Measurements from ENCODE around the gene NAGPA. TPM values are rescaled to one million over a fixed set of nuclear protein-coding genes. Genes with fewer than 3 reads are reported as not detected.

Gene NAGPA
- total RNA-seq, 1 donor from 2014 or later: 5.5 TPM

GRCh38 chr16:4984174-4984990 lies 49.4 kb downstream of the NAGPA start:
- intact Hi-C loops (cut with DNase I): no loop called here
- DNase-seq (ENCODE audit: low spot score): no peak

- intact Hi-C loops (cut with DNase I): no loop called here
- DNase-seq (ENCODE audit: low spot score): peak; percentile 83
Measured at GRCh38 chr16:4982056-4982867, 51.5 kb downstream of the NAGPA start.

- intact Hi-C loops (cut with DNase I): no loop called here
- DNase-seq (ENCODE audit: low spot score): peak; percentile 58
Measured at GRCh38 chr16:4981473-4981872, 52.3 kb downstream of the NAGPA start.

DNA sequence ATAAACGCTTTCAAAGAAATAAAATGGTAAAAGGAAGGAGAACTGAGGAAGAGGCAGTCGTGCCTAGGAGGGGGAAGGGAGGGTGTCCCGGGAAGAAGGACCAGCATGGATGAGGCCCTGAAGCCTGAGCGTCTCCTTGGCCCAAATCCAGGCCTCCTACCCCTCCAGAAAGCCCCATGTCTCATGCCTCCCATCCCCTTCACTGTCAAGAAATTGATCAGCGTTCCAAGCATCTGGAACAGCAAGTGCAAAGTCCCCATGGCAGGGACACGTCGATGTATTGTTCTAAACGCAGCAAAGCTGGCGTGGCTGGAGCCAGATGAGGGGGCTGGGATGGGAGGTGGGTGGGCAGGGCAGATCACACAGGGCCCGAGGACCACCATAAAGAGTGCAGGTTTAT lies 53.0 kb downstream of the NAGPA start:
- DNase-seq (ENCODE audit: low spot score): peak; percentile 55
- intact Hi-C loops (cut with DNase I): no loop called here

GRCh38 chr16:4979736-4980660 lies 53.7 kb downstream of the NAGPA start:
- intact Hi-C loops (cut with DNase I): no loop called here
- peak; percentile 38 for DNase-seq (ENCODE audit: low spot score)

GRCh38 chr16:4979164-4979563 lies 54.6 kb downstream of the NAGPA start:
- DNase-seq (ENCODE audit: low spot score): peak; percentile 6
- intact Hi-C loops (cut with DNase I): no loop called here

- intact Hi-C loops (cut with DNase I): no loop called here
Measured at GRCh38 chr16:4976611-4977145, 57.1 kb downstream of the NAGPA start.

GRCh38 chr16:4976079-4976478 lies 57.7 kb downstream of the NAGPA start:
- intact Hi-C loops (cut with DNase I): no loop called here

More at GRCh38 chr16:4976611-4977145, 57.1 kb downstream of the NAGPA start:
- DNase-seq (ENCODE audit: low spot score): no peak

More at GRCh38 chr16:4976079-4976478, 57.7 kb downstream of the NAGPA start:
- no peak for DNase-seq (ENCODE audit: low spot score)

Other genes with a start within 250 kb of the NAGPA start
- gene SEPTIN12, start 245.6 kb downstream of the NAGPA start, total RNA-seq: not detected
- not detected for gene SMIM22, start 238.6 kb downstream of the NAGPA start, total RNA-seq
- 69.9 TPM for gene ROGDI, start 231.3 kb downstream of the NAGPA start, total RNA-seq
- 64.9 TPM for gene GLYR1, start 186.6 kb downstream of the NAGPA start, total RNA-seq
- gene UBN1, start 186.5 kb downstream of the NAGPA start, total RNA-seq: 23.6 TPM
- gene PPL, start 96.8 kb downstream of the NAGPA start, total RNA-seq: 5.6 TPM
- 0.70 TPM for gene SEC14L5, start 75.6 kb downstream of the NAGPA start, total RNA-seq
- gene C16orf89, start 32.0 kb upstream of the NAGPA start, total RNA-seq: 8.9 TPM
- gene ALG1, start 37.9 kb upstream of the NAGPA start, total RNA-seq: 8.0 TPM
- gene EEF2KMT, start 63.9 kb upstream of the NAGPA start, total RNA-seq: 6.1 TPM

All from cardiac septum (tissue), 1 donor.